ENCODE results near the gene MT1X.
A peak's percentile ranks its signal among the peaks of the same experiment; 100 is the strongest.

The MT1X gene

GRCh38 chr16:56635441-56635967 lies 46.8 kb upstream of the MT1X start:
- Histone ChIP-seq H2BK5ac (ENCODE audit: low read depth, low read length, poor library complexity) (no peak overlapping the region), H3K9ac (ENCODE audit: low read length) (no peak overlapping the region), H3K4me3 (ENCODE audit: low read depth, low read length) (no peak overlapping the region), H3K4me1 (ENCODE audit: control insufficient read depth in 1 of 2, insufficient read depth in 2 of 2, low read length in 2 of 2) (peaks cover 0 to 9% of the 10 kb centered on the region in 2 experiments), H2BK12ac (ENCODE audit: low read length) (no peak overlapping the region), H3K79me2 (ENCODE audit: control insufficient read depth, insufficient read depth, low read length, poor library complexity) (no peaks in the 10 kb centered on the region), H4K8ac (ENCODE audit: low read depth, low read length) (no peak overlapping the region), H3K27ac (ENCODE audit: low read depth, low read length) (no peak overlapping the region), H3K79me1 (ENCODE audit: low read length) (no peaks in the 10 kb centered on the region), H3K4ac (ENCODE audit: low read depth, low read length) (no peak overlapping the region), H3K4me2 (ENCODE audit: low read length) (no peak overlapping the region), H3K23ac (ENCODE audit: low read length) (no peak overlapping the region), H3K18ac (ENCODE audit: low read length) (no peak overlapping the region), H3K14ac (ENCODE audit: low read length) (no peak overlapping the region), H2BK120ac (ENCODE audit: insufficient read depth, low read length, poor library complexity) (no peak overlapping the region), H4K91ac (ENCODE audit: low read depth, low read length) (no peak overlapping the region), H2AFZ (ENCODE audit: insufficient read depth, low read length, poor library complexity) (no peak overlapping the region), H4K12ac (ENCODE audit: low read depth, low read length) (no peak overlapping the region), H3K36me3 (ENCODE audit: control insufficient read depth in 1 of 2, insufficient read depth in 2 of 2, low read length in 2 of 2) (no peaks in the 10 kb centered on the region), H3K27me3 (ENCODE audit: insufficient read depth, low read length) (peaks cover 89% of the 10 kb centered on the region), H2AK5ac (ENCODE audit: low read length) (no peak overlapping the region), H3K9me3 (ENCODE audit: insufficient read depth, low read depth, low read length) (peaks cover 12% of the 10 kb centered on the region)
- no CpG with 5 or more reads among the region's 40 CpGs for WGBS (ENCODE audit: extremely low coverage, insufficient coverage, insufficient read length)
- no peak for DNase-seq

- Histone ChIP-seq H4K91ac (ENCODE audit: low read depth, low read length) (no peak overlapping the region), H2AK5ac (ENCODE audit: low read length) (no peak overlapping the region), H3K79me2 (ENCODE audit: control insufficient read depth, insufficient read depth, low read length, poor library complexity) (no peaks in the 10 kb centered on the region), H3K79me1 (ENCODE audit: low read length) (no peaks in the 10 kb centered on the region), H3K23ac (ENCODE audit: low read length) (no peak overlapping the region), H2BK120ac (ENCODE audit: insufficient read depth, low read length, poor library complexity) (no peak overlapping the region), H3K14ac (ENCODE audit: low read length) (no peak overlapping the region), H3K4me2 (ENCODE audit: low read length) (no peak overlapping the region), H2BK12ac (ENCODE audit: low read length) (no peak overlapping the region), H4K8ac (ENCODE audit: low read depth, low read length) (no peak overlapping the region), H4K12ac (ENCODE audit: low read depth, low read length) (no peak overlapping the region), H3K9me3 (ENCODE audit: insufficient read depth, low read depth, low read length) (peaks cover 11% of the 10 kb centered on the region), H2BK5ac (ENCODE audit: low read depth, low read length, poor library complexity) (no peak overlapping the region), H3K36me3 (ENCODE audit: control insufficient read depth in 1 of 2, insufficient read depth in 2 of 2, low read length in 2 of 2) (no peaks in the 10 kb centered on the region), H3K9ac (ENCODE audit: low read length) (no peak overlapping the region), H3K18ac (ENCODE audit: low read length) (no peak overlapping the region), H3K4ac (ENCODE audit: low read depth, low read length) (no peak overlapping the region), H3K27ac (ENCODE audit: low read depth, low read length) (no peak overlapping the region), H3K4me3 (ENCODE audit: low read depth, low read length) (no peak overlapping the region), H3K4me1 (ENCODE audit: control insufficient read depth in 1 of 2, insufficient read depth in 2 of 2, low read length in 2 of 2) (peaks cover 0 to 9% of the 10 kb centered on the region in 2 experiments), H3K27me3 (ENCODE audit: insufficient read depth, low read length) (peaks cover 89% of the 10 kb centered on the region), H2AFZ (ENCODE audit: insufficient read depth, low read length, poor library complexity) (no peak overlapping the region)
- DNase-seq: peak in 1 of 2 donors; percentile 18
- no CpG with 5 or more reads among the region's 9 CpGs for WGBS (ENCODE audit: extremely low coverage, insufficient coverage, insufficient read length)
Observed at GRCh38 chr16:56636616-56637413, 45.5 kb upstream of the MT1X start.

- H3K79me1 ChIP-seq (ENCODE audit: low read length): no peaks in the 10 kb centered on the region
- WGBS (ENCODE audit: extremely low coverage, insufficient coverage, insufficient read length): no CpG with 5 or more reads among the region's 68 CpGs
- no peak within 1 kb of the TSS for H3K9ac ChIP-seq (ENCODE audit: low read length)
- no peak within 1 kb of the TSS for H4K12ac ChIP-seq (ENCODE audit: low read depth, low read length)
- no peaks in the 10 kb centered on the region for H3K79me2 ChIP-seq (ENCODE audit: control insufficient read depth, insufficient read depth, low read length, poor library complexity)
- no peak within 1 kb of the TSS for H2AFZ ChIP-seq (ENCODE audit: insufficient read depth, low read length, poor library complexity)
- H4K8ac ChIP-seq (ENCODE audit: low read depth, low read length): no peak within 1 kb of the TSS
- no peak within 1 kb of the TSS for H3K14ac ChIP-seq (ENCODE audit: low read length)
- H3K9me3 ChIP-seq (ENCODE audit: insufficient read depth, low read depth, low read length): peaks cover 11% of the 10 kb centered on the region
- H3K4ac ChIP-seq (ENCODE audit: low read depth, low read length): no peak within 1 kb of the TSS
- no peak within 1 kb of the TSS for H3K23ac ChIP-seq (ENCODE audit: low read length)
- no peak within 1 kb of the TSS for H4K91ac ChIP-seq (ENCODE audit: low read depth, low read length)
- peak within 1 kb of the TSS; percentile 14 for H3K4me3 ChIP-seq (ENCODE audit: low read depth, low read length)
- H3K18ac ChIP-seq (ENCODE audit: low read length): no peak within 1 kb of the TSS
- H3K4me1 ChIP-seq (ENCODE audit: control insufficient read depth in 1 of 2, insufficient read depth in 2 of 2, low read length in 2 of 2): peaks cover 0 to 5% of the 10 kb centered on the region in 2 experiments
- H2BK5ac ChIP-seq (ENCODE audit: low read depth, low read length, poor library complexity): no peak within 1 kb of the TSS
- peaks cover 89% of the 10 kb centered on the region for H3K27me3 ChIP-seq (ENCODE audit: insufficient read depth, low read length)
- no peak within 1 kb of the TSS for H2BK12ac ChIP-seq (ENCODE audit: low read length)
- H3K27ac ChIP-seq (ENCODE audit: low read depth, low read length): no peak within 1 kb of the TSS
- peak; percentile 60 to 71 for DNase-seq
- H3K4me2 ChIP-seq (ENCODE audit: low read length): peak within 1 kb of the TSS; percentile 32
- H2AK5ac ChIP-seq (ENCODE audit: low read length): no peak within 1 kb of the TSS
- no peaks in the 10 kb centered on the region for H3K36me3 ChIP-seq (ENCODE audit: control insufficient read depth in 1 of 2, insufficient read depth in 2 of 2, low read length in 2 of 2)
- no peak within 1 kb of the TSS for H2BK120ac ChIP-seq (ENCODE audit: insufficient read depth, low read length, poor library complexity)
Observed at GRCh38 chr16:56637814-56638750, 44.2 kb upstream of the MT1X start, which contains the start of gene MT1A. TSS of gene MT1A (plus strand) at chr16:56638666. CDS start at chr16:56638739, 73 bp downstream.

GRCh38 chr16:56639045-56639444 lies 43.2 kb upstream of the MT1X start:
- H3K9me3 ChIP-seq (ENCODE audit: insufficient read depth, low read depth, low read length): peaks cover 10% of the 10 kb centered on the region
- H3K79me1 ChIP-seq (ENCODE audit: low read length): no peaks in the 10 kb centered on the region
- H4K91ac ChIP-seq (ENCODE audit: low read depth, low read length): no peak overlapping the region
- no peak overlapping the region for H3K18ac ChIP-seq (ENCODE audit: low read length)
- H3K9ac ChIP-seq (ENCODE audit: low read length): no peak overlapping the region
- no peak overlapping the region for H3K14ac ChIP-seq (ENCODE audit: low read length)
- WGBS (ENCODE audit: extremely low coverage, insufficient coverage, insufficient read length): no CpG with 5 or more reads among the region's 1 CpG
- H2BK5ac ChIP-seq (ENCODE audit: low read depth, low read length, poor library complexity): no peak overlapping the region
- H3K4me2 ChIP-seq (ENCODE audit: low read length): no peak overlapping the region
- H2BK12ac ChIP-seq (ENCODE audit: low read length): no peak overlapping the region
- H4K12ac ChIP-seq (ENCODE audit: low read depth, low read length): no peak overlapping the region
- H3K36me3 ChIP-seq (ENCODE audit: control insufficient read depth in 1 of 2, insufficient read depth in 2 of 2, low read length in 2 of 2): no peaks in the 10 kb centered on the region
- H3K4ac ChIP-seq (ENCODE audit: low read depth, low read length): no peak overlapping the region
- H2AFZ ChIP-seq (ENCODE audit: insufficient read depth, low read length, poor library complexity): no peak overlapping the region
- DNase-seq: no peak
- H3K79me2 ChIP-seq (ENCODE audit: control insufficient read depth, insufficient read depth, low read length, poor library complexity): no peaks in the 10 kb centered on the region
- H3K27me3 ChIP-seq (ENCODE audit: insufficient read depth, low read length): peaks cover 92% of the 10 kb centered on the region
- H4K8ac ChIP-seq (ENCODE audit: low read depth, low read length): no peak overlapping the region
- no peak overlapping the region for H2AK5ac ChIP-seq (ENCODE audit: low read length)
- H3K4me1 ChIP-seq (ENCODE audit: control insufficient read depth in 1 of 2, insufficient read depth in 2 of 2, low read length in 2 of 2): peaks cover 3 to 5% of the 10 kb centered on the region in 2 experiments
- H3K27ac ChIP-seq (ENCODE audit: low read depth, low read length): no peak overlapping the region
- no peak overlapping the region for H2BK120ac ChIP-seq (ENCODE audit: insufficient read depth, low read length, poor library complexity)
- no peak overlapping the region for H3K23ac ChIP-seq (ENCODE audit: low read length)
- H3K4me3 ChIP-seq (ENCODE audit: low read depth, low read length): no peak overlapping the region

All from trophoblast cell (in vitro differentiated cells and primary cell).